ENCODE data around the gene MGAT3.

MGAT3 gene

DNA sequence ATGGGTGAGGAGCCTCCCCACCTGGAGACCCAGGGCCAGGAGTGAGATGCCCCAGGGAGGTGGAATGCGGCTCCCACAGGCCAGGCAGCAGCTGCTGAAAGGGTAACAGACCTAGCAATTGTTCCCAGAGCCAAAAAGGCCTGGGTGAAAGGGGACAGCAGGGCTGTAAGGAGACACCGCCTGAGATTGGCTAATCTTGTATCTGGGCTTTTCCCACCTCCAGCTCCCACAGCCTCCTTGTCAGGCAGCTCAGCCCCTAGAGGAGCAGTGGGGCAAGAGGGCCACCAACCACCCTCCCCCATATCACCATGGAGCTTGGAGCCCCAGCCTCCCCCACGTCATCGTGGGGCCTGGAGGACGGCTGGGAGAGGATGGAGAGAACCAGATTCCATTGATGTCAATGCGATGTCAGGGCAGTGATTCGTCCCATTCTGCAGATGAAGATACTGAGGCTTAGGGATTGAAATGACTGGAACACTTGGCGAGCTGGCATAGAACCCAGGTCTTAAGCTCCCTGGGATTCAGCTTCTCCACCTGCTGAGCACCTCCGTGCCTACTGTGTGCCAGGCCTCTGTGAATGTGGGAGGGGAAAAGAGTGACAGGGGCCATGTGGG, 2.9 kb upstream of the MGAT3 start:
- no peak for DNase-seq

DNA sequence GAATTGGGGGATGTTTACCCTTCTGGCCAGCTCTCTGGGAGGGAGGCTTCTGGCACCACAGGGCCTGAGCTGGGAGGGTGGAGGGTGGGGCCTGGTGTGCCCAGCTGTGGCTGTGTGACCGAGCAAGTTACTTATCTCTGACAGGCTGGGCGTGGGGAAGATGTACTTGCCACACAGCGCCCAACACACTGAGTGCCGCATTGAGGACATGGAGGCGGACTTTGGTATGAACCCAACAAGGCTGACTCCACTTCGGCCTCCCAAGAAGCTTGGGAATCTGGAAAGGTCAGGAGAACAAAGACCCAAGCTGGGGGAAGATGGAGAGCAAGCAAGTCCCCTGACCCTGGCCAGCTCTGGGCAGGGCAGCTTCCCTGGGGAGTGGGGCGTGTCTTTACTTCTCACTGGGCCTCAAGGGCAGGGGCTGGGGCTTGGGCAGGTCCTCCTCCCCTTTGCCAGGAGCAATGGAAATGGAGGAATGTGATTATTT, 2.4 kb upstream of the MGAT3 start:
- no peak for DNase-seq

DNA sequence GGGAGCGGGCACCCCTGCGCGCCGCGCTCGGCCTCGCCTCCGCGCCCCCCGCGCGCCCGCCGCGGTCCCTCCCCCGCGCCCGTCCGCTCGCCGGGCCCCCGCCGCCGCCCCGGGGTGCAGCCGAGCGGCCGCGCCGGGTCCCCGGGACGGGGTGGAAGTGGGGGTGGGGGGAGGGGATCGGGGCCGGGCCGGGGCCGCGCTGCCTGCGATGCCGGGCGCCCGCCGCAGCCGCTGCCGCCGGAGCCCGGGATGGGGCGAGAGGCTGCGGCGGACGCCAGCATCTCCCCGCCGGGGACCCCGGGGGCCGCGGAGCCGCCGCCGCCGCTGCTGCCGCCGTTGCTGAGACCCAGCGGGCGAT, 365 bp downstream of the MGAT3 start:
- no peak for DNase-seq

DNA sequence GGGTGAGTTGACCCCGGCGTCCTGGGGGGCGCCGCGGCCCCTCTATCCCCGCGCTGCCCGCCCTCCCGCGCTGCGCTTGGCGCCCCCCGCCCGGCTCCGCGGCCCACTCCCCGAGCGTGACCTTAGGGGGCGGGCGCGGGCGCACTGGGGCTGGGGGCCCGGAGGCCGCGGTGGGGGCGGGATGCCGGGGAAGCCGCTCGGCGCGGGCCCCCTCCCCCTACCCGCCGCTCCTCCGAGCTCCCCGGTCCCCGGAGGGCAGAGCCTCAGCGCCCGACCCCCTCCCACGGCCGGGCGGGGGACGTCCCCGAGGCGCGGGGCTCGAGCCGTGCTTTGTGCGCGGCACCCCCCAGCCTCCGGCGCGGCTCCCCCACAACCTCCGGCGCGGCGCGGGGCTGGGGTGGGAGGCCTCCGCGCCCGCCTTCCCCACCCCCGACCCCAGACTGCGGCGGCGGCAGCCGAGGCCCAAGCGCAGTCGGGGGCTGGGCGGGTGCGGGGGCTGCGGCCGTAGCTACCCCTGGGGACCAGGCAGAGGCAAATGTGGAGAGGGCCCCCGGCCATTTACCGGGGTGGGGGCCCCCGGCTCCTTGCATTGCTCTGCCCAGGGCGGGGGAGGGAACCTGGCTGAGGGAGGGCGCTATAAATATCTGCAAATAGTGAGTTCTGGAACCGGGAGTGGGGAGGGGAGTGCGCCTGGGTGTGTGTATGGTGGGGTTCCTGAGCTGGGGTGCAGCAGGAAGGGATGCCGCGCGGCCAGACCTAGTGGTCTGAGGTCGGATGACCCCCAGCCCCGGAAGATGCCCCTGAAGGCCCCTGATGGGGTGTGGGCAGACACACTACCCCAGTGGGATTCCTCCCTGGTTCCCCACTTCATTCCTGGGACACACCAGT, 988 bp downstream of the MGAT3 start:
- DNase-seq: no peak

DNA sequence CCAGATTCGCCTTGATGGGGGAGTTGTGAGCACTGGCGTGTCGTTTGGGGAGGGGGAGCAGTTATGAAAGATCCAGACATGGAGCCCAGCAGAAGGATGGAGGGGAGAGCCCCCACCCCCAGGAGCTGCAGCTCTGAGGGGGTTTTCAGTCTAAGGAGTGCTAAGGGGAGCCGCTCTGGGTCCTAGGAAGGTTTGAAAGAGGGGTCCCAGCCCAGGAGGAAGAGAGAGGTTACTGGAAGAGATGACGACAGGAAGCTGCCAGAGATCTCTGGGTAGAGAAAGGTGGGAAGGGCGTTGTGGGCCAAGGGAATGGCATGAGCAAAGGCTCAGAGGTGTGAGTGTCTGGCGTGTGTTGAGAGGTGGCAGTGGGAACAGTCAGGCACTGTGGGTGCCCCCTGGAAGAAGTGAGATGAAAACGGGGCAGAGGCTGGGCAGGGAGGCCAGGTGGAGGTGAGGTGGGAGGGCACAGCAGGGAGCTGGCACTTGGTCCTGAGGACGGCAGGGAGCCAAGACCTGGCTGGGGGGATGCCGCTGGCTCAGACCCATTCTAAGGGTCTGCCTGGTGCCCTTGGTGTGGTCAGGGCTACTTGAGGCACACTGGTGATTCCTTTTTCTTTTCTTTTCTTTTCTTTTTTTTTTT, 1.8 kb downstream of the MGAT3 start:
- DNase-seq: no peak

DNA sequence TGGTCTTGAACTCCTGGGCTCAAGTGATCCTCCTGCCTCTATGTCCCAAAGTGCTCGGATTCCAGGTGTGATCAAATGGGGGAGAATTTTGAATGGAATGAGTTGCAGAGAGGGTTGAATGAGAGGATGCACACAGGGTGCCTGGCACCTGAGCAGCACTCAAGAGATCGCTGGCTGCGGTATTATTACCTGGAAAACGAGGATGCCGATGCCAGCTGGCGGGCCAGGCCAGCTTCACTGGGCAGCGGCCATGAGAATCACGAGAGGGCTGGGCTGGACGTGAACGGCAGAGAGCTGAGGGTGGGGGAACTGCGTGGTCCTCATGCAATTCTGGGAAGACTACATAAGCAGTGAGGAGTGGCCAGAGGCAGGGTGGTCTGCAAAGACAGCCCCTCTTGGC, 2.9 kb downstream of the MGAT3 start:
- no peak for DNase-seq

DNA sequence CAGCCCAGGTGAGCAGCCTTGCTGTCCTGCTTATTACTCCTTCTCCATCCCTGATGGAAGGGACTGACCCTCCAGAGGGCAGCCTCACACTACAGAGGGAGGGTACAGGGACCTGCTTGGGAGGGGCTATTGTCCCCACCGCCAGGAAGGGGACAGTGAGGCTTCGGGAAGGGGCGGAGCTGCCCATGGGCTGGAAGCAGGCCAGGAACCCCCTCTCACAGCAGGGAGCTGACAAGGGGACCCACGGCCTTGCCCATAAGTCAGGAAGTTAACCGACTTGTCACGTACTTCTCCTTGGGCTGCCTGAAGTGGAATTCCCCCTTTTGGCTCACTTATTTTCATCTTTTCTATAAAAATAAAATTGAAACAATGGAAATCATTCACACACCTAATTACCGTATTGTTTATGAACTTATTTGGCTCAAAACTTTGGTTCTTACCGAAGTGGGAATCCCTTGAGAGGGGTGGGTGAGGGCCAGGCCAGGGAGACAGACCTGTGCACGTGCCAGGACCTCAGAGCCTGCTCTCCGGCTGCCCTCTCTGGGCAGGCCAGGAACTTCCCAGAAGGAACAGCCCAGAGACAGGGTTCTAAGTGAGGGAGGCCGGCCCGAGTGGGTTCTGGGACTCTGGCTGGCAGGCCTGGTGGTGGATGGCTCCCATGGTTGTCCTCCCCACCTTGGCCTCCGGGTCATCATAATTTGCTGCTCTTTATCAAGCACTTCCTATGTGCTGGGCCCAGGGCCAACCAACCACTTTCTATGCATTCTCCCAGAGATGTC, 5.8 kb downstream of the MGAT3 start:
- no peak for DNase-seq

DNA sequence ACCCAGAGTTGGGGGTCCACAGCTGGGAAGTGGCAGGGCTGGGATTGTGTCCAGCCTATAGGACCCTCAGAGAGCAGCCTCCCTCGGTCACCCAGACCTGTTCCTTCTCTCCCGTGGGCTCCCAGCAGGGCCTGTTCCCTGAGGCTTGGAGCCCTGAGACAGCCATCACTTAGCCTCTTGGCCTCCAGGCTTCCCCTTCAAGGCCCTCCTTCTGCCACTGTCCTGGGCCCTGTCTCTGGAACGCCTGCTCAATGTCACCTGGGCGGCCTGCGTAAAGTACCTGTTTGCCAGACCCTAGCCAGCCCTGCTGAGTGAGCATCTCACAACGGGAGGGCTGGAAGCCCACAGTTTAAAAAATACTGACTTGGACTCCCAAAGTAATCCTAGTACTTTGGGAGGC, 6.5 kb downstream of the MGAT3 start:
- DNase-seq: no peak

DNA sequence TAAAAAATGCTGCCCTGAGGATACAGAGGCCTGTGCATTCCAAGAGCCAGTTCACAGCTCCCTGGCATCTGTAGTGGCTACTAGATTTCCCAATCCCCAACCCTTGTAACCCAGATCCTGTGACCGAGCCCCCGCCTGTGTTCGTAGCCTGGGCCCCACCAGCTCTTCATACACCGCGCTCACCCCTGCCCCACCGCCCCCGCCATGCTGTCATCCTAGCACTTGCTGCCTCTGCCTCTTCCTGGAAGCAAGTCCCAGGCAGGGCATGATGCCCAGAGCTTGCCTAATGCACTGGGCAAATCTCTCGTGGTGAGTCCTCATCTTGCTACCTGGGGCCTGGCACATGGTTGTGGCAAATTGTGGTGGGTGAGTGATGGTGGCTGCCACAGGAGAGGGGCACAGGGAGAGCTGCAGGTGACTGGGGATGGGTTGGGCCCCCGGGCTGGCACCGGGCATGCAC, 7.1 kb downstream of the MGAT3 start:
- no peak for DNase-seq

DNA sequence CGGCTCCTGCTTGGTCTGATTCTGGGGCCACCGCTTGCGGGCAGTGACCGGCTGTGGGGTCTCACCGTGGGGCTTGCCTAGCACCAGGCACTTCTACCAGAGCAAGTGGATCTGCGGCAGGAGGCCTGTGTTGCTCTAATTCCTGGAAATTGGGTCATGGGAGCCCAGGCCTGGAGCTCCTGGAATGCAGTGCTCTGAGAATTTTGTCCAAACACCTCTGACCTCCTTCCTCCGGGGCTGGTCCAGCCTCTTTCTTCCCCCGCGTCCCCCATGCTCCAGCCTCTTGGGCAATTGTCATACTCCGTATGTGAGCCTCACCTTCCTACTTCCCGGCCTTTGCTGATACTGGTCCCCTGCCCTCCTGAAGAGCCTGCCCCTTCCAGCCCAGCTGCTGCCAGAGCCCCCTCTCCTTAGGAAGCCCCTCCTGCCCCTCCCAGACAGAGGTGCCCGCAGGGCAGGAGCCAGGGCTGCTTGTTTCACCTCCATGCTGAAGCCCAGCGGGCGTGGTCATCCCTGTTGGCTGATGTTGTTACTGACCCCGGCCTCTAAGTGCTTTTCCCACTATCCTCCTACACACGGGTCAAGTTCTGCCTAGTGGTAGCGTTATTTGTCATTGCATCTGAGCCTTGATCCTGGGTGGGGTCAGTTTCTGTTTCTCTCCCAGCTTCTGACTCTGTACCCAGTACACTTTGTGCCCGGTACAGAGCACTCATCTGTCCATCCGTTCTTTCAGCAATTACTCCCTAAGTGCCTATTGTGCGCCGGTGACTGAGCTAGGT, 9.6 kb downstream of the MGAT3 start:
- DNase-seq: no peak

DNA sequence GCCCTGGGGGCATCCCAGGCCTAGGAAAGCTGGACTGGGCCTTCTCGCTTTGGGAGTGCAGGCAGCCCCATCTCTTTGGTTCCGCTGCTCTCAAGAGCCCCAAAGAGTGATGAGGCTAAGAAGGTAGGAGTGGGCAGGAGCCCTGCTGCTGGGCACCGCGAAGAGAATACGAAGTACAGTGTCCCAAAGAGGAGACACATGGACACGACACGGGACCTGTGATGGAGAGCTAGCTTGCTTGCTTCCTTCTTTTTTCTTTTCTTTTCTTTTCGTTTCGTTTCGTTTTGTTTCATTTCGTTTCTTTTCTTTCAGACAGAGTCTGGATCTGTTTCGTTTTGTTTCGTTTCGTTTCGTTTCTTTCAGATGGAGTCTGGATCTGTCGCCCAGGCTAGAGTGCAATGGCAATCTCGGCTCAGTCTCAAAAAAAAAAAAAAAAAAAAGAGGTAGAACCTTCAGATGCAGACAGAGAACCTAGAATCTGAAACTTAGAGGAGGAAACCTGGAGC, 10.6 kb downstream of the MGAT3 start:
- no peak for DNase-seq

DNA sequence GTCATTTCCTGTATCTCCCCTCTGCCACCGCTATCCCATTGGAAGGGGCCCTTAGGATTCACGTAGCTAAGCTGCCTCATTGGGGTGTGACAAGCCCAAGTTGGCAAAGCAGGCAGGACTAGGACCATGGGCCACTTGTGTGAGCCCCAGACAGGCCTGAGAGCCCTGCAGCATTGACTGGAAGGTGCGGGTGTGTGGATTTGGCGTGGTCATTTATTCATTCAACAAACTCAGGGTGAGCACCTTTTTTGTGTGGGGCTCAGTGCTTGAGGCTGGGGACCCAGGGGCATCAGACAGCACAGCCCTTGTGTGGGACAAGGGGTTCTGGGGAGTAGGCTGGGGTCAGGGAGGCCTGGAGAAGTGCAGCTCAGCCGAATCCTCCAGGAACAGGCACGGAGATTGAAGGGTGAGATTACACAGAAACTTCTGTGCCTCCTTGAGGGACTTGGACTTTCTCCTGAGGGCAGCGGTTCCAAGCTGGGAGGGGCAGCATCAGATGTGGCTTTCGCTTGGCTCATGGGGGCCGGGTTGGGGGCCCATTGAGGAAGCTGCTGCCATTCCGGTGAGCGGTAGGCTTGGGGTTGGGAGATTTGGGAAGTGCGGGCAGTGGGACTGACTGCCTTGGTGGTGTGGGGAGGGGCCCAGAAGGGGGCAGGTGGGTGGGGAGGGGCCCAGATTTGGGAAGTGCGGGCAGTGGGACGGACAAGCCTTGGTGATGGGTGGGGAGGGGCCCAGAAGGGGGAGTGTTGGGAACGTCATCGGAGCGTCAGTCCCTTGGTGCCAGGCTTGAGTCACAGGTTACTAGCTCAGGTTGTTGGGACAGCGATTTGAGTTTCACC, 11.9 kb downstream of the MGAT3 start:
- no peak for DNase-seq

DNA sequence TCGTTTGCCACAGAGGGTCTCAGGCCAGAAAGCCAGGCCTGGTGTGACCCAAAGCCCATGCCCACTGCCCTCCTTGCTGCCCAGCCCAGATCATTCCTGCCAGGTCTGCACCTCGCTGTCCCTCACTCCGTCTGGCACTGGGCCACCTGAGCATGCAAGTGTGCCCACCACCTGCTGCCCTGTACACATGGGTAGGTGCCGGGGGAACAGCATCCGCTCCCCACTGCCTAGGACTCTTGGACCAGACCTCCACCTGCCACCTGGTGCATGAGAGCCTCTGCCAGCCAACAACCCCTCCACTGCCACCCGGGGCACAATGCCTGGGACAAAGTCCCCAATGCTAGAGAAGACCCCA, 12.5 kb downstream of the MGAT3 start:
- DNase-seq: no peak

DNA sequence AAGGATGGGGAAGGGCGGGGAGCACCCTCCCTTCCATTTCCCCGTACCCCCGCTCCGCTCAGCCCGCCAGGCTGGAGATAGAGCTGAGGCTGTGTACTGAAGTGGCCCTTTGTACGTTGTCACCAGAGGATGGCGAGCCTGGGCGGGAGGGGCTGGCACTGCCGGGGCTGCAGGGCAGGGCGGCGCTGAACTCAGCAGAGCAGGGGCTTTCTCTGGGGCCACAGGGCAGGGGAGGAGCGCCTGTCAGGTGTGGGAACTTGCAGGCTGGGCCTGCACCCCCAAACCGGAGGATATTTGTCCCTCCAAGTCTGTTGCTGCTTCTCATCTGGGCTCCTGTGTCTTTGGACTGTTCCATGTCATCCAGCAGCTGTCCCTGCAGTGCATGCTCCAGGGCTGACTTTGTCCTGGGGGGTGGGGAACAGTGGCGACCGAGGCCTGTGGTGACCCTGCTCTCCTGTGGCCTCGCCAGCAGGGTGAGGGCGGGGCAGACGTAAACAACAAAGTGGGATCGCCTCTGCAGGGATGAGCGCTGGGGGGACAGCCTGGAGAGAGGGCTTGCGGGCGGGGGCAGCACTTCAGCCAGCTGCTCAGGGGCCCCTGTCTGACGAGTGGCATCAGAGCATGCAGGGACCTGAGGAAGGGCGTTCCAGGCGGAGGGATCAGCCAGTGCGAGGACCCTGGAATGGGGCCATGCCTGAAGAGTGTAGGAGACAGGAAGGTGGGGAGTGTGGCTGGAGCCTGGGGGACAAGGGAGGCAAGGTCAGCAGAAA, 13.1 kb downstream of the MGAT3 start:
- DNase-seq: no peak

DNA sequence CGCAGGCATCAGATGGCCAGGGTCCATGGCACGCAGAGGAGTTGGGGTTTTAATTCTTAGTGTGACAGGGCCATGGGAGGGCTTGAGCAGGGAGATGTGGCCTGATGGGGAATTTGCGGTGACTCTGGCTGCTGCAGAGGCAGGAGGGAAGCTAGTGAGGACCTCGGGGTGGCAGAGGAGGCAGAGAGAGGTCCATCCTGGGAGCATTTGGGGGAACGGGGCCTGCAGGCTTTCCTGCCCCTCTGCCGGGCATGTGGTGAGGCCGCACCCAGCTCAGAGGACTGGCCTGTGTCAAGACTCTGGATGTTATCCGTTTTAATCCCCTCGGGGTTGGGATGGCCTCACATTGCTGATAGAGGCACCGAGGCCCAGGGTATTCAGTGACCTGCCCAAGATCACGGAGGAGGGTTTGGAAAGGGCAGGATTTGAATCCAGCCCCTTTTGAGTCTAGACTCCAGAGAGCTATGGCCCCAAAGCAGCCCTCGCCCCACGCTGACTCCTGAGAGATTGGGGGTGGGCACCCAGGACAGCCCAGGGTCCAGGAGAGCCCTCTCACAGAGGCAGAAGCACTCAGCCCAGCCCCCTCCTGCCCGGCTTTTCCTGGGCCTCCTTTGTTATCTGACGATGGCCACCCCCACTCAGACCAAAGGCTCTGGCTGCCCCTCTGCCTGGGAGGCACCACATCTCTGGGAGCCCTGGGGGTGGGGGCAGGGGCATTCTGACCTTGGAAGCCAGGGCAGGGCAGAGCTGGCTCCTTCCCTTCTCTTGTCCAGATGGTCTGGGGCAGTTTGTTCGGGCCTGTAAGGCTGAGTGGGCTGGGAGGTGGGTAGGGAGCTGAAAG, 13.9 kb downstream of the MGAT3 start:
- no peak for DNase-seq

DNA sequence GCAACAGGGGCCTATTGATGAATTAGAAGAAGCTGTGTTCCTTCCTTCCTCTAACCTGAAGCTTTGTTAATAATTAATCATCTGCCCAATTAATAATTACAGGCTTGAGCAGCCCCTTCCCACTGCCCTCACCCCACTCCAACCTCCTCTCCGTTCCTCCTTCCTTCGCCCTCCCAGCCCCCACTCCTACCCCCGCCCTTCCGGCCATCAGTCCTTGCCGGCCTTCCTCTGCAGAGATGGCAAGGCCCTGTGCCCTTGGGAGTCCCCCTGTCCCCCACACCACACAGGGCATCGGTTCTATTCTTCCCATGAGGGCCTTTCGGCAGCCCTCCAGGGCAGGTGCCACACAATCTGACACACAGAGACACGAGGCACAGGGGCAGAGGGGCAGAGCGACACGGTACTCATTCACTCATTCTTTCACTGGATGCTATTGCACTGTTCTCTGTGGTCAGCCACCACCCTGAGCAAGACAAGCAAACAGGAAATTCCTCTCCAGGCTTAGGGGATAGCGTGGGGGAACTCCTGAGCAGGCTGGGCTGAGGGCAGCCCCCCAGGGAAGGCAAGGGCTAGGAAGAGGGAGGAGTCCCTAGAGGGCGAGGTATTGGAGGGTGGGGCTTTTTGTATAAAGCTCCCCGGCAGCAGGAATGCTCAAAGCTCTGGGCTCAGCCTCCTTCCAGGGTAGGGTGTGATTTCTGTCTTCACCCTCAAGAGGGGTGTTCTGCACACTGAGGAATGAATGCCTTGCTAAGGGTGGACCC, 14.7 kb downstream of the MGAT3 start:
- no peak for DNase-seq

DNA sequence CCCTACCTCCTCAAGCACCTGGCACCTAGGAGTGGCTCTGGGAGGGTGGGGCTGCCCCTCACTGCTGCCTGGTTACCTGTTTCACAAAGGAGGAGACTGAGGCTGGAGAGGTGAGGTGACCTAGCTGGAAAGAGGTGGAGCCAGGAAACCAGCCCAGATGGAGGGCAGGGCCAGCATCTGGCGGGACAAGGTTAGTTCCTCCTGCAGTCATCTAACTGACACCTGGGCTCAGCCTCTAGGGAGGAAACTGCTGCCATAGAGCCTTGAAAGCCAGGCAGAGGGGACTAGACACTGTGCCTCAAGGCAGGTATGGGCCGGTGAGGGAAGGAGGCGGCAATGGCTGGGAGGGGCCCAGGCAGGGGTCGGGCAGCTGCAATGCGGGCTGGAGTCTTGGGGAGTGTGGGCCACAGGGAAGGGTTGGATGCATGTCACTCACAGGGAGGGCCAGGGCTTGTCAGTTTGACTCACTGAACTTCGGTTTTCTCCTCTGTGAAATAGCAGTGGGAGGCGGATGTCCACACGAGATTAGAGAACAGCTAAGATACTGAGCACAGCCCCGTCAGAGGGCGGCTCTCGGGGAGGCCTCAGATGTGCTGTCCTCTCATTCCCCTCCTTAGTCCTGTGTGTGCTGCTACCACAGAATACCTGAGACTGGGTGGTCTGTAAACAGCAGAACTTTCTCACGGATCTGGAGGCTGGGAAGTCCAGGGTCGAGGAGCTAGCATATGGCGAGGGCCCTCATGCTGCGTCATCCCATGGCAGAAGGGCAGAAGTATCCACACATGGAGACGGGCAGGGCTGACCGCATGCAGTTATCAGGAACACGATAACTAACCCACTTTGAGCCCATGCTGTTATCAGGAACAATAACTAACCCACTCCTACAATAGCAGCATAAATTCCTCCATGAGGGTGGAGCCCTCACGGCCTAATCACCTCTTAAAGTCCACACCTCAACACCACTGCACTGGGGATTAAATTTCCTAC, 16.1 kb downstream of the MGAT3 start:
- DNase-seq: no peak
